Neural progenitor cell (in vitro differentiated cells): ENCODE measurements around the gene CGAS. TPM values are rescaled to one million over a fixed set of nuclear protein-coding genes. Genes with fewer than 3 reads are reported as not detected.

Experiments
- DNase-seq: peaks from one replicate; pipeline ENCODE4 v3.0.0-alpha.2; 2016; ENCODE audit warnings: low spot score
- H2AFZ ChIP-seq: fragments of 200-600 bp; sonication (generic); replicated peaks from 2 replicates; pipeline ENCODE4 v1.6.1; 2016; ENCODE audit warnings: antibody characterized with exemption
- H3F3A ChIP-seq: fragments of 200-600 bp; sonication (generic); 2 replicates; pipeline ENCODE4 v1.6.1; 2016; ENCODE audit warnings: antibody characterized with exemption, low read depth
- H3K27ac ChIP-seq: fragments of 200-600 bp; sonication (generic); 2 replicates; pipeline ENCODE4 v1.5.1; 2016; ENCODE audit warnings: mild to moderate bottlenecking
- H3K27me3 ChIP-seq: fragments of 200-600 bp; sonication (generic); 2 replicates; pipeline ENCODE4 v1.6.1; 2016; ENCODE audit warnings: mild to moderate bottlenecking, moderate library complexity
- H3K36me3 ChIP-seq: fragments of 200-600 bp; sonication (generic); 2 replicates; pipeline ENCODE4 v1.5.1; 2016
- H3K4me1 ChIP-seq: fragments of 200-600 bp; sonication (generic); 2 replicates; pipeline ENCODE4 v1.6.1; 2016; ENCODE audit warnings: mixed run types
- H3K4me2 ChIP-seq: fragments of 200-600 bp; sonication (generic); 2 replicates; pipeline ENCODE4 v1.6.1; 2016
- H3K4me3 ChIP-seq: fragments of 200-600 bp; sonication (generic); 2 replicates; pipeline ENCODE4 v1.5.1; 2016
- H3K79me2 ChIP-seq: fragments of 200-600 bp; sonication (generic); 2 replicates; pipeline ENCODE4 v1.6.1; 2016; ENCODE audit warnings: low read depth
- H3K9ac ChIP-seq: fragments of 200-600 bp; sonication (generic); 2 replicates; pipeline ENCODE4 v1.6.1; 2016
- H3K9me3 ChIP-seq: fragments of 200-600 bp; sonication (generic); 2 replicates; pipeline ENCODE4 v1.5.1; 2016; ENCODE audit warnings: low read depth
- H4K20me1 ChIP-seq: fragments of 200-600 bp; sonication (generic); 2 replicates; pipeline ENCODE4 v1.6.1; 2016; ENCODE audit warnings: low read depth
- H3K27ac Mint-ChIP-seq: 3 replicates; pipeline ENCODE4 v1.8.0; 2021; ENCODE audit warnings: mixed read lengths
- H3K27me3 Mint-ChIP-seq: 2 replicates; pipeline ENCODE4 v1.8.0; 2022; ENCODE audit warnings: low read depth, mild to moderate bottlenecking, inconsistent platforms, moderate library complexity, mixed read lengths; ENCODE audit not compliant: insufficient read depth
- H3K36me3 Mint-ChIP-seq: 3 replicates; pipeline ENCODE4 v1.8.0; 2021; ENCODE audit warnings: mixed read lengths
- H3K4me1 Mint-ChIP-seq: 3 replicates; pipeline ENCODE4 v1.8.0; 2021; ENCODE audit warnings: mixed read lengths
- H3K4me3 Mint-ChIP-seq: 3 replicates; pipeline ENCODE4 v1.8.0; 2021; ENCODE audit warnings: mild to moderate bottlenecking, moderate library complexity, mixed read lengths
- H3K9me3 Mint-ChIP-seq: 3 replicates; pipeline ENCODE4 v1.8.0; 2020; ENCODE audit warnings: mixed read lengths
- CTCF ChIP-seq: fragments of 200-600 bp; sonication (generic); IDR thresholded peaks from 2 replicates; pipeline ENCODE4 v1.5.1; 2017; ENCODE audit warnings: antibody characterized with exemption, mild to moderate bottlenecking
- EZH2 ChIP-seq: fragments of 200-600 bp; sonication (generic); IDR thresholded peaks from 2 replicates; pipeline ENCODE4 v1.6.1; 2017; ENCODE audit warnings: antibody characterized with exemption, mild to moderate bottlenecking, moderate library complexity
- EZH2phosphoT487 ChIP-seq: fragments of 200-600 bp; sonication (generic); IDR thresholded peaks from 2 replicates; pipeline ENCODE4 v1.6.1; 2017; ENCODE audit warnings: antibody characterized with exemption
- total RNA-seq: library from RNA; depleted of rRNA; stranded (reverse); fragments of >200 nt; gene quantifications from 2 replicates; pipeline ENCODE4 v1.2.3, GENCODE V29; 2015; ENCODE audit warnings: low replicate concordance

CGAS gene
- total RNA-seq, 1 donor from 2014 or later, result 0.90 TPM

- no peaks in the 10 kb centered on the region for H3K36me3 ChIP-seq
- H3K4me2 ChIP-seq, result no peak overlapping the region
- H3F3A ChIP-seq, result no peaks in the 10 kb centered on the region
- H3K4me3 ChIP-seq, result no peak overlapping the region
- TF ChIP-seq EZH2phosphoT487 (no peak), CTCF (no peak), EZH2 (no peak)
- no peaks in the 10 kb centered on the region for H3K27me3 Mint-ChIP-seq
- H3K4me1 Mint-ChIP-seq, result no peaks in the 10 kb centered on the region
- H3K27ac ChIP-seq, result no peak overlapping the region
- H2AFZ ChIP-seq, result no peak overlapping the region
- H3K4me1 ChIP-seq, result no peaks in the 10 kb centered on the region
- H3K9me3 ChIP-seq, result no peaks in the 10 kb centered on the region
- no peaks in the 10 kb centered on the region for H3K36me3 Mint-ChIP-seq
- no peak overlapping the region for H3K4me3 Mint-ChIP-seq
- H3K27me3 ChIP-seq, result no peaks in the 10 kb centered on the region
- DNase-seq, result no peak
- H3K9ac ChIP-seq, result no peak overlapping the region
- no peaks in the 10 kb centered on the region for H3K79me2 ChIP-seq
- H3K9me3 Mint-ChIP-seq, result no peaks in the 10 kb centered on the region
- H4K20me1 ChIP-seq, result no peaks in the 10 kb centered on the region
- H3K27ac Mint-ChIP-seq, result no peak overlapping the region
Measured at GRCh38 chr6:73435236-73435635, 16.9 kb downstream of the CGAS start.

- Mint-ChIP-seq H3K36me3 (no peaks in the 10 kb centered on the region), H3K4me1 (no peaks in the 10 kb centered on the region), H3K27me3 (no peaks in the 10 kb centered on the region), H3K9me3 (no peaks in the 10 kb centered on the region), H3K27ac (no peak overlapping the region), H3K4me3 (no peak overlapping the region)
- TF ChIP-seq EZH2phosphoT487 (no peak), EZH2 (no peak), CTCF (no peak)
- Histone ChIP-seq H2AFZ (no peak overlapping the region), H3K79me2 (no peaks in the 10 kb centered on the region), H3K36me3 (no peaks in the 10 kb centered on the region), H3F3A (no peaks in the 10 kb centered on the region), H3K27ac (no peak overlapping the region), H3K9me3 (no peaks in the 10 kb centered on the region), H3K4me2 (no peak overlapping the region), H3K4me1 (no peaks in the 10 kb centered on the region), H3K4me3 (no peak overlapping the region), H3K9ac (no peak overlapping the region), H3K27me3 (no peaks in the 10 kb centered on the region), H4K20me1 (no peaks in the 10 kb centered on the region)
- no peak for DNase-seq
Measured at GRCh38 chr6:73421534-73421933, 30.6 kb downstream of the CGAS start.

GRCh38 chr6:73418081-73418741 is 33.9 kb downstream of the CGAS start:
- H3F3A ChIP-seq, result no peaks in the 10 kb centered on the region
- Mint-ChIP-seq H3K4me3 (no peak overlapping the region), H3K36me3 (no peaks in the 10 kb centered on the region), H3K27me3 (no peaks in the 10 kb centered on the region), H3K4me1 (no peaks in the 10 kb centered on the region), H3K9me3 (no peaks in the 10 kb centered on the region), H3K27ac (peak overlapping the region; percentile 22)
- DNase-seq, result no peak
- H3K79me2 ChIP-seq, result no peaks in the 10 kb centered on the region
- no peaks in the 10 kb centered on the region for H3K27me3 ChIP-seq
- H3K9ac ChIP-seq, result no peak overlapping the region
- H4K20me1 ChIP-seq, result no peaks in the 10 kb centered on the region
- TF ChIP-seq CTCF, result no peak
- TF ChIP-seq EZH2phosphoT487, result no peak
- TF ChIP-seq EZH2, result no peak
- H3K27ac ChIP-seq, result no peak overlapping the region
- H3K4me1 ChIP-seq, result no peaks in the 10 kb centered on the region
- H3K4me3 ChIP-seq, result no peak overlapping the region
- H3K4me2 ChIP-seq, result no peak overlapping the region
- no peak overlapping the region for H2AFZ ChIP-seq
- H3K9me3 ChIP-seq, result no peaks in the 10 kb centered on the region
- H3K36me3 ChIP-seq, result no peaks in the 10 kb centered on the region
